Gastroesophageal sphincter (tissue), 4 donors: ENCODE measurements around the gene ZSCAN5C. TPM values are rescaled to one million over a fixed set of nuclear protein-coding genes. Genes with fewer than 3 reads are reported as not detected.

ENCODE experiments used
- ATAC-seq: fragments of 150-250 bp; one replicate; pipeline ENCODE4 v1.9.1; 2016; ENCODE audit warnings: mild to moderate bottlenecking, moderate library complexity
- H3K27ac ChIP-seq, 4 donors: fragments of 200-600 bp; sonication (generic) in 3 of 4; 1 replicate in 3 of 4; 2 replicates in 1 of 4; pipeline ENCODE4 v1.5.1; 2016 to 2019
- H3K27me3 ChIP-seq: fragments of 200-600 bp; sonication (generic); one replicate; pipeline ENCODE4 v1.5.1; 2019
- H3K36me3 ChIP-seq, 2 donors: fragments of 200-600 bp; sonication (generic); one replicate each; pipeline ENCODE4 v1.5.1; 2019; ENCODE audit warnings: control low read depth in 1 of 2
- H3K4me1 ChIP-seq, 3 donors: fragments of 200-600 bp; sonication (generic); 1 replicate in 2 of 3; 2 replicates in 1 of 3; pipeline ENCODE4 v1.5.1; 2016 to 2019; ENCODE audit warnings: control low read depth in 2 of 3
- H3K4me3 ChIP-seq, 2 donors: fragments of 200-600 bp; sonication (generic); one replicate each; pipeline ENCODE4 v1.5.1; 2019; ENCODE audit warnings: mild to moderate bottlenecking in 1 of 2, moderate library complexity in 1 of 2
- H3K9me3 ChIP-seq, 3 donors: fragments of 200-600 bp; sonication (generic); one replicate each; pipeline ENCODE4 v1.5.1; 2017 to 2019; ENCODE audit warnings: control low read depth in 2 of 3
- CTCF ChIP-seq, 4 experiments: fragments of 200-600 bp in 2 of 4; fragments of 450-650 bp in 2 of 4; sonication (generic) in 1 of 4; IDR thresholded peaks; one replicate each; pipeline ENCODE4 v1.5.1; 2017 to 2019; ENCODE audit warnings: antibody characterized with exemption in 4 of 4, mild to moderate bottlenecking in 2 of 4, moderate library complexity in 2 of 4
- EP300 ChIP-seq: sonication (generic); formaldehyde crosslinking; IDR thresholded peaks from one replicate; pipeline ENCODE4 v1.6.1; 2017; ENCODE audit warnings: antibody characterized with exemption, mild to moderate bottlenecking
- POLR2A ChIP-seq, 2 donors: fragments of 450-650 bp; IDR thresholded peaks; one replicate each; pipeline ENCODE4 v1.6.1; 2017; ENCODE audit warnings: antibody characterized with exemption in 2 of 2, mild to moderate bottlenecking in 2 of 2, moderate library complexity in 1 of 2
- POLR2AphosphoS5 ChIP-seq: sonication (generic); formaldehyde crosslinking; IDR thresholded peaks from one replicate; pipeline ENCODE4 v1.6.1; 2017; ENCODE audit warnings: antibody characterized with exemption
- WGBS, 2 donors: methylation state at CpG; one replicate each; pipeline ENCODE4 v1.1.5; 2018; ENCODE audit warnings: low coverage in 1 of 2; 5-methylcytosine and 5-hydroxymethylcytosine counted together
- total RNA-seq, 4 donors: library from RNA; depleted of rRNA; stranded (reverse); fragments of >200 nt; gene quantifications; one replicate each; pipeline ENCODE4 v1.1.0, GENCODE V29; 2016

Gene ZSCAN5C, protein sequence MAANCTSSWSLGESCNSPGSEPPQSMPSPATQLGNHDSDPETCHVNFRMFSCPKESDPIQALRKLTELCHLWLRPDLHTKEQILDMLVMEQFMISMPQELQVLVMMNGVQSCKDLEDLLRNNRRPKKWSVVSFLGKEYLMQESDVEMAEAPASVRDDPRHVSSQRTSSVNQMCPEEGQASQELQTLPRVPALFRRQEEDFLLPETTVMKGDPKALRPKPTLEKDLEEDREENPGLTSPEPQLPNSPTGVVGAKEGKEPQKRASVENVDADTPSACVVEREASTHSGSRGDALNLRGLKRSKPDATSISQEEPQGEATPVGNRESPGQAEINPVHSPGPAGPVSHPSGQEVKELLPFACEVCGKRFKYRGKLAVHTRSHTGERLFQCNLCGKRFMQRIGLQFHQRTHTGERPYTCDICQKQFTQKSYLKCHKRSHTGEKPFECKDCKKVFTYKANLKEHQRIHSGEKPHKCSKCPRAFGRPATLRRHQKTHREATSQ
- not detected for total RNA-seq

- ATAC-seq: no peak
- Histone ChIP-seq H3K36me3 (no peaks in the 10 kb centered on the region), H3K27ac (no peak within 1 kb of the TSS), H3K4me1 (no peaks in the 10 kb centered on the region), H3K4me3 (no peak within 1 kb of the TSS), H3K9me3 (no peaks in the 10 kb centered on the region), H3K27me3 (peaks cover 8% of the 10 kb centered on the region)
- no peak for TF ChIP-seq EP300
- TF ChIP-seq CTCF (IDR thresholded peaks at IDR 0.05): no peak
- no peak for TF ChIP-seq POLR2A (IDR thresholded peaks at IDR 0.05)
- TF ChIP-seq POLR2AphosphoS5: no peak
- WGBS, 2 donors: 49 to 70% methylated on average over 3 of the region's 3 CpGs
Observed at GRCh38 chr19:56201973-56202372, at the start of gene ZSCAN5C. Gene ZSCAN5C (plus strand): TSS chr19:56202273. CDS start chr19:56205914, 3,641 bp downstream.

DNA sequence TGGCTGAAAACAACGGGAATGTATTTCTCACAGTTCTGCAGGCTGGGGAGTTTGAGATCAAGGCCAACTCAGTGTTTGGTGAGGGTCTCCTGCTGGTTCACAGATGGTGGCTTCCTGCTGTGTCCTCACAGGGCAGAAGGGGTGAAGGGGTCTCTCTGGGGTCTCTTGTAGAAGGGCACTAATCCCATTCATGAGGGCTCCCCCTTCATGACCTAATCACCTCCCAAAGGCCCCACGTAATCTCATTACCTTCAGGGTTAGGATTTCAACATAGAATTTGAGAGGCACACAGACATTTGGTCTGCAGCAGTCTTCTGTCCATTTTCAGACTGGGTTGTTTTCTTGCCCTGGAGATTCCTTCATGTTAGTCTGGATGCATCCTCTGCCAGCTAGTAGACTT is 49.4 kb upstream of the ZSCAN5C start:
- TF ChIP-seq EP300: no peak
- no peak for TF ChIP-seq POLR2AphosphoS5
- no peak for TF ChIP-seq CTCF (IDR thresholded peaks at IDR 0.05)
- no peak for TF ChIP-seq POLR2A (IDR thresholded peaks at IDR 0.05)

GRCh38 chr19:56153507-56153906 is 48.6 kb upstream of the ZSCAN5C start:
- no peaks in the 10 kb centered on the region for H3K9me3 ChIP-seq
- H3K4me3 ChIP-seq: no peak overlapping the region
- peaks cover 0 to 59% of the 10 kb centered on the region in 2 donors for H3K36me3 ChIP-seq
- H3K4me1 ChIP-seq: peaks cover 0 to 29% (median 0%) of the 10 kb centered on the region in 3 donors
- TF ChIP-seq POLR2A (IDR thresholded peaks at IDR 0.05) (no peak), POLR2AphosphoS5 (no peak), EP300 (no peak), CTCF (IDR thresholded peaks at IDR 0.05) (no peak)
- H3K27me3 ChIP-seq: no peaks in the 10 kb centered on the region
- peak overlapping the region in 1 of 4 donors; percentile 29 for H3K27ac ChIP-seq
- no peak for ATAC-seq
- 60 to 62% methylated on average over 5 to 6 of the region's 6 CpGs for WGBS, 2 donors

More for the DNA sequence above, 49.4 kb upstream of the ZSCAN5C start:
- no peak for ATAC-seq
- Histone ChIP-seq H3K27me3 (no peaks in the 10 kb centered on the region), H3K36me3 (peaks cover 0 to 59% of the 10 kb centered on the region in 2 donors), H3K27ac (peak overlapping the region in 1 of 4 donors; percentile 27), H3K9me3 (no peaks in the 10 kb centered on the region), H3K4me1 (peaks cover 0 to 29% (median 0%) of the 10 kb centered on the region in 3 donors), H3K4me3 (no peak overlapping the region)
- 60 to 67% methylated on average over 1 to 2 of the region's 2 CpGs for WGBS, 2 donors

GRCh38 chr19:56155124-56155687 is 46.9 kb upstream of the ZSCAN5C start:
- Histone ChIP-seq H3K9me3 (no peaks in the 10 kb centered on the region), H3K36me3 (peaks cover 0 to 63% of the 10 kb centered on the region in 2 donors), H3K4me3 (no peak overlapping the region), H3K27me3 (no peaks in the 10 kb centered on the region), H3K27ac (no peak overlapping the region), H3K4me1 (peaks cover 0 to 26% (median 0%) of the 10 kb centered on the region in 3 donors)
- TF ChIP-seq POLR2A (IDR thresholded peaks at IDR 0.05): no peak
- peak in 1 of 4 experiments; percentile 39 for TF ChIP-seq CTCF (IDR thresholded peaks at IDR 0.05)
- no peak for TF ChIP-seq POLR2AphosphoS5
- no peak for TF ChIP-seq EP300
- ATAC-seq: peak; percentile 19
- 0 to 30% methylated on average over 1 to 7 of the region's 17 CpGs for WGBS, 2 donors
